Lower leg skin (tissue), 3 donors: ENCODE results near the gene AFDN.
"Not testable (repeated sequence)": the region's sequence is repeated elsewhere in the genome, so short reads cannot be mapped to it uniquely, and the experiment has no call there.

Experiments used
- POLR2A ChIP-seq, 2 donors: fragments of 450-650 bp; IDR thresholded peaks; one replicate each; pipeline ENCODE4 v1.6.1; 2016 to 2017; ENCODE audit warnings: antibody characterized with exemption in 2 of 2, mild to moderate bottlenecking in 1 of 2, moderate library complexity in 1 of 2
- TF ChIP-seq, protein P1 (sequence below), 3 donors: fragments of 450-650 bp; IDR thresholded peaks; one replicate each; pipeline ENCODE4 v1.5.1; 2016; ENCODE audit warnings: antibody characterized with exemption in 3 of 3, mild to moderate bottlenecking in 3 of 3, moderate library complexity in 2 of 3

GRCh38 chr6:168001514-168001913 is 174.8 kb downstream of the AFDN start:
- TF ChIP-seq, protein P1, sequence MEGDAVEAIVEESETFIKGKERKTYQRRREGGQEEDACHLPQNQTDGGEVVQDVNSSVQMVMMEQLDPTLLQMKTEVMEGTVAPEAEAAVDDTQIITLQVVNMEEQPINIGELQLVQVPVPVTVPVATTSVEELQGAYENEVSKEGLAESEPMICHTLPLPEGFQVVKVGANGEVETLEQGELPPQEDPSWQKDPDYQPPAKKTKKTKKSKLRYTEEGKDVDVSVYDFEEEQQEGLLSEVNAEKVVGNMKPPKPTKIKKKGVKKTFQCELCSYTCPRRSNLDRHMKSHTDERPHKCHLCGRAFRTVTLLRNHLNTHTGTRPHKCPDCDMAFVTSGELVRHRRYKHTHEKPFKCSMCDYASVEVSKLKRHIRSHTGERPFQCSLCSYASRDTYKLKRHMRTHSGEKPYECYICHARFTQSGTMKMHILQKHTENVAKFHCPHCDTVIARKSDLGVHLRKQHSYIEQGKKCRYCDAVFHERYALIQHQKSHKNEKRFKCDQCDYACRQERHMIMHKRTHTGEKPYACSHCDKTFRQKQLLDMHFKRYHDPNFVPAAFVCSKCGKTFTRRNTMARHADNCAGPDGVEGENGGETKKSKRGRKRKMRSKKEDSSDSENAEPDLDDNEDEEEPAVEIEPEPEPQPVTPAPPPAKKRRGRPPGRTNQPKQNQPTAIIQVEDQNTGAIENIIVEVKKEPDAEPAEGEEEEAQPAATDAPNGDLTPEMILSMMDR (IDR thresholded peaks at IDR 0.05), result not testable (repeated sequence)
- not testable (repeated sequence) for TF ChIP-seq POLR2A (IDR thresholded peaks at IDR 0.05)
